ENCODE data around the gene OXA1L. TPM values are rescaled to one million over a fixed set of nuclear protein-coding genes. Genes with fewer than 3 reads are reported as not detected.

The OXA1L gene
- polyA plus RNA-seq, 1 donor (not counting 4 experiments of a cell fraction or from before 2014, with no cell fraction given) = 130 TPM

DNA sequence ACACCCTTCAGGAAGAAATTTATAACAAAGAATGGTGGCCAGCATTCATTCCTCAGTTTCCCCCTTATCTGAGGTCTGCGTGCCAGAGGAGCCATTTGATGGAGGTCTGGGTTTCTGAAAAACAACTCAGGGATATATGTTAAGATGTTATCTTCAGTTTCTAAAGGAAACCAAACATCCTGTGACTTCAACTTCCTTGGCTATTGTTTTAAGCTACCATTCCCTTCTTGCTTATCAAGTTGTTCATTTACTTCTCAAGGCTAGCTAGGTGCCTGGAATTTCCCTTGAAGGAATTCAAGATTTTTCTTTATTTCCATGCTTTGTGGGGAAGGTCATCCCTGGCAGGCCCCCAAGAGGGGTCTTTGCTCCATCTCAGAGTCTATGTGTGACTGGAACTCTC, 27.1 kb upstream of the OXA1L start:
- no peaks in the 10 kb centered on the region for H3K4me1 ChIP-seq (ENCODE audit: control insufficient read depth, extremely low read depth, insufficient read depth, low read length)
- FAIRE-seq = no peak
- no peak for DNase-seq (ENCODE audit: low read depth, low spot score)
- H3K9ac ChIP-seq (ENCODE audit: control insufficient read depth, extremely low read depth, insufficient read depth, low read length) = no peak overlapping the region
- H3K4me3 ChIP-seq (ENCODE audit: control insufficient read depth in 2 of 3, extremely low read depth in 1 of 3, insufficient read depth in 2 of 3, low read depth in 1 of 3, low read length in 3 of 3) = no peak overlapping the region
- no peaks in the 10 kb centered on the region for H3K9me1 ChIP-seq (ENCODE audit: control insufficient read depth, extremely low read depth, insufficient read depth, low read length)
- H3K9me3 ChIP-seq (ENCODE audit: control insufficient read depth, low read depth, low read length) = no peaks in the 10 kb centered on the region
- no peaks in the 10 kb centered on the region for H3K79me2 ChIP-seq (ENCODE audit: control insufficient read depth, insufficient read depth, low read length)
- dilution Hi-C loops (cut with MboI; ENCODE audit: extremely low pct_ligation_motif_present, low sequenced_read_pairs) = no loop called here
- TF ChIP-seq, protein P1, sequence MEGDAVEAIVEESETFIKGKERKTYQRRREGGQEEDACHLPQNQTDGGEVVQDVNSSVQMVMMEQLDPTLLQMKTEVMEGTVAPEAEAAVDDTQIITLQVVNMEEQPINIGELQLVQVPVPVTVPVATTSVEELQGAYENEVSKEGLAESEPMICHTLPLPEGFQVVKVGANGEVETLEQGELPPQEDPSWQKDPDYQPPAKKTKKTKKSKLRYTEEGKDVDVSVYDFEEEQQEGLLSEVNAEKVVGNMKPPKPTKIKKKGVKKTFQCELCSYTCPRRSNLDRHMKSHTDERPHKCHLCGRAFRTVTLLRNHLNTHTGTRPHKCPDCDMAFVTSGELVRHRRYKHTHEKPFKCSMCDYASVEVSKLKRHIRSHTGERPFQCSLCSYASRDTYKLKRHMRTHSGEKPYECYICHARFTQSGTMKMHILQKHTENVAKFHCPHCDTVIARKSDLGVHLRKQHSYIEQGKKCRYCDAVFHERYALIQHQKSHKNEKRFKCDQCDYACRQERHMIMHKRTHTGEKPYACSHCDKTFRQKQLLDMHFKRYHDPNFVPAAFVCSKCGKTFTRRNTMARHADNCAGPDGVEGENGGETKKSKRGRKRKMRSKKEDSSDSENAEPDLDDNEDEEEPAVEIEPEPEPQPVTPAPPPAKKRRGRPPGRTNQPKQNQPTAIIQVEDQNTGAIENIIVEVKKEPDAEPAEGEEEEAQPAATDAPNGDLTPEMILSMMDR (optimal IDR thresholded peaks at IDR 0.05 in 1 of 3, IDR thresholded peaks at IDR 0.05 in 1 of 3, conservative IDR thresholded peaks at IDR 0.05 in 1 of 3; ENCODE audit: extremely low read depth in 1 of 3, insufficient read depth in 2 of 3, low read length in 3 of 3) = no peak
- TF ChIP-seq EZH2 (IDR thresholded peaks at IDR 0.05; ENCODE audit: low read length) = no peak
- no peak overlapping the region for H2AFZ ChIP-seq (ENCODE audit: control insufficient read depth, low read length)
- no peak overlapping the region for H3K4me2 ChIP-seq (ENCODE audit: control insufficient read depth, extremely low read depth, insufficient read depth, low read depth, low read length)
- H3K27me3 ChIP-seq (ENCODE audit: control insufficient read depth, extremely low read depth, insufficient read depth, low read length) = no peaks in the 10 kb centered on the region
- no peaks in the 10 kb centered on the region for H4K20me1 ChIP-seq (ENCODE audit: control insufficient read depth, extremely low read depth, insufficient read depth, low read length)
- no peaks in the 10 kb centered on the region for H3K36me3 ChIP-seq (ENCODE audit: control insufficient read depth in 2 of 2, extremely low read depth in 1 of 2, insufficient read depth in 2 of 2, low read length in 2 of 2)
- no peak overlapping the region for H3K27ac ChIP-seq (ENCODE audit: control insufficient read depth, insufficient read depth, low read length)

DNA sequence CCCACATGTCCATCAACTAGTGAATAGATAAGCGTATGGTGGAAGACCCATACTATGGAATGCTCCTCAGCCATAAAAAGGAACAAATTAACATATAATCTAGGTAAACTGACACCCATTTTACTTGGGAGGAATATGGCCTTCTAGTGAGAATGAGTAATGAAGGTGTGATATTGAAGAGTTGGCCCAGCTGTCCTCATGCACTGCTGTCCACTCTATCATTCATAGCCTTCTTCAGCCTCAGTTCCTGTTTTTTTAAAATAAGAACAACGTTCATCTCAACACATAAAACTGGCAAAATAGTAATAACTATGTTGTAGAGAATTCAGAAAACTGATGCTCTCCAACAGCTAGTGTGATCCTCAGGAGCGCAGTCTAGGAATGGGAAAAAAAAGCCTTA, 26.5 kb upstream of the OXA1L start:
- no peaks in the 10 kb centered on the region for H3K27me3 ChIP-seq (ENCODE audit: control insufficient read depth, extremely low read depth, insufficient read depth, low read length)
- TF ChIP-seq EZH2 (IDR thresholded peaks at IDR 0.05; ENCODE audit: low read length) = no peak
- TF ChIP-seq, protein P1 (optimal IDR thresholded peaks at IDR 0.05 in 1 of 3, IDR thresholded peaks at IDR 0.05 in 1 of 3, conservative IDR thresholded peaks at IDR 0.05 in 1 of 3; ENCODE audit: extremely low read depth in 1 of 3, insufficient read depth in 2 of 3, low read length in 3 of 3) = no peak
- no peaks in the 10 kb centered on the region for H3K9me1 ChIP-seq (ENCODE audit: control insufficient read depth, extremely low read depth, insufficient read depth, low read length)
- H3K4me2 ChIP-seq (ENCODE audit: control insufficient read depth, extremely low read depth, insufficient read depth, low read depth, low read length) = no peak overlapping the region
- H3K4me1 ChIP-seq (ENCODE audit: control insufficient read depth, extremely low read depth, insufficient read depth, low read length) = no peaks in the 10 kb centered on the region
- H3K27ac ChIP-seq (ENCODE audit: control insufficient read depth, insufficient read depth, low read length) = no peak overlapping the region
- DNase-seq (ENCODE audit: low read depth, low spot score) (no peak), FAIRE-seq (no peak)
- no peak overlapping the region for H3K4me3 ChIP-seq (ENCODE audit: control insufficient read depth in 2 of 3, extremely low read depth in 1 of 3, insufficient read depth in 2 of 3, low read depth in 1 of 3, low read length in 3 of 3)
- H3K9me3 ChIP-seq (ENCODE audit: control insufficient read depth, low read depth, low read length) = no peaks in the 10 kb centered on the region
- H3K79me2 ChIP-seq (ENCODE audit: control insufficient read depth, insufficient read depth, low read length) = no peaks in the 10 kb centered on the region
- no peak overlapping the region for H3K9ac ChIP-seq (ENCODE audit: control insufficient read depth, extremely low read depth, insufficient read depth, low read length)
- no peaks in the 10 kb centered on the region for H4K20me1 ChIP-seq (ENCODE audit: control insufficient read depth, extremely low read depth, insufficient read depth, low read length)
- no peak overlapping the region for H2AFZ ChIP-seq (ENCODE audit: control insufficient read depth, low read length)
- H3K36me3 ChIP-seq (ENCODE audit: control insufficient read depth in 2 of 2, extremely low read depth in 1 of 2, insufficient read depth in 2 of 2, low read length in 2 of 2) = no peaks in the 10 kb centered on the region
- dilution Hi-C loops (cut with MboI; ENCODE audit: extremely low pct_ligation_motif_present, low sequenced_read_pairs) = no loop called here

Measured in keratinocyte (primary cell).